Mesothelial cell of epicardium (in vitro differentiated cells): Measurements from ENCODE around the gene DNMBP. TPM values are rescaled to one million over a fixed set of nuclear protein-coding genes. Genes with fewer than 3 reads are reported as not detected.
A peak's percentile ranks its signal among the peaks of the same experiment; 100 is the strongest.
"Not testable (repeated sequence)": the region's sequence is repeated elsewhere in the genome, so short reads cannot be mapped to it uniquely, and the experiment has no call there.

Source experiments
- DNase-seq, 2 experiments: peaks; one replicate each; pipeline ENCODE4 v3.0.0; 2021; ENCODE audit warnings: low spot score in 2 of 2; ENCODE audit not compliant: unreplicated experiment in 2 of 2
- H3K27ac Mint-ChIP-seq: 2 replicates; pipeline ENCODE4 v1.8.0; 2021; ENCODE audit warnings: mixed read lengths
- H3K27me3 Mint-ChIP-seq: 2 replicates; pipeline ENCODE4 v1.8.0; 2021; ENCODE audit warnings: low read depth, mixed read lengths
- H3K36me3 Mint-ChIP-seq: 2 replicates; pipeline ENCODE4 v1.8.0; 2021; ENCODE audit warnings: mixed read lengths
- H3K4me1 Mint-ChIP-seq: 2 replicates; pipeline ENCODE4 v1.8.0; 2021; ENCODE audit warnings: mixed read lengths
- H3K4me3 Mint-ChIP-seq: 2 replicates; pipeline ENCODE4 v1.8.0; 2021; ENCODE audit warnings: mild to moderate bottlenecking, moderate library complexity, mixed read lengths
- H3K9me3 Mint-ChIP-seq: 2 replicates; pipeline ENCODE4 v1.8.0; 2021; ENCODE audit warnings: mixed read lengths
- total RNA-seq: library from RNA; stranded (reverse); gene quantifications from 3 replicates; pipeline ENCODE4 v1.2.1, GENCODE V29; 2021
- TF ChIP-seq, protein P1 (sequence below): fragments of 200-600 bp; sonication (generic); IDR thresholded peaks from one replicate; pipeline ENCODE4 v1.5.0; 2021; ENCODE audit warnings: antibody characterized with exemption; ENCODE audit not compliant: unreplicated experiment

DNMBP gene
- total RNA-seq, 1 donor from 2014 or later, result 35.8 TPM

DNA sequence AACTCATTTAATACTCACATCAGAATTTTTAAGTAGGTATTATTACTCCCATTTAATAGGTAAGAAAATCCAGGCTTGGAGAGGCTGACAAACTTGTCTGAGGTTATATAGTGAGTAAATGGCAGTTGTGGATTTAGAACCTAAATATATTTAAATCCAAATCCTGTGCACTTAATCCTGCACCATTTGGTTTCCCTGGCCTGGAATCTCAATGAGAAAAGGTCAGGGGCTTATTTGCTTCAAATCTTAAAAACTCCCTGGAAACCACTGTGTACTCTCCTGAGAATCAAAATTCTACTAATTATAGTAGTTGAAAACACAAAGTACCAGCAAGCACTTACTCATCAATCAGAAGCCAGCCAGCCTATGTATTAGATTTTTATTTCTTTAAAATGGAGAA, 97.7 kb downstream of the DNMBP start:
- no peak for DNase-seq
- Mint-ChIP-seq H3K9me3 (no peaks in the 10 kb centered on the region), H3K4me1 (peaks cover 27% of the 10 kb centered on the region), H3K36me3 (peaks cover 11% of the 10 kb centered on the region), H3K27me3 (no peaks in the 10 kb centered on the region), H3K4me3 (no peak overlapping the region), H3K27ac (peak overlapping the region; percentile 59)
- TF ChIP-seq, protein P1, sequence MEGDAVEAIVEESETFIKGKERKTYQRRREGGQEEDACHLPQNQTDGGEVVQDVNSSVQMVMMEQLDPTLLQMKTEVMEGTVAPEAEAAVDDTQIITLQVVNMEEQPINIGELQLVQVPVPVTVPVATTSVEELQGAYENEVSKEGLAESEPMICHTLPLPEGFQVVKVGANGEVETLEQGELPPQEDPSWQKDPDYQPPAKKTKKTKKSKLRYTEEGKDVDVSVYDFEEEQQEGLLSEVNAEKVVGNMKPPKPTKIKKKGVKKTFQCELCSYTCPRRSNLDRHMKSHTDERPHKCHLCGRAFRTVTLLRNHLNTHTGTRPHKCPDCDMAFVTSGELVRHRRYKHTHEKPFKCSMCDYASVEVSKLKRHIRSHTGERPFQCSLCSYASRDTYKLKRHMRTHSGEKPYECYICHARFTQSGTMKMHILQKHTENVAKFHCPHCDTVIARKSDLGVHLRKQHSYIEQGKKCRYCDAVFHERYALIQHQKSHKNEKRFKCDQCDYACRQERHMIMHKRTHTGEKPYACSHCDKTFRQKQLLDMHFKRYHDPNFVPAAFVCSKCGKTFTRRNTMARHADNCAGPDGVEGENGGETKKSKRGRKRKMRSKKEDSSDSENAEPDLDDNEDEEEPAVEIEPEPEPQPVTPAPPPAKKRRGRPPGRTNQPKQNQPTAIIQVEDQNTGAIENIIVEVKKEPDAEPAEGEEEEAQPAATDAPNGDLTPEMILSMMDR, result no peak

DNA sequence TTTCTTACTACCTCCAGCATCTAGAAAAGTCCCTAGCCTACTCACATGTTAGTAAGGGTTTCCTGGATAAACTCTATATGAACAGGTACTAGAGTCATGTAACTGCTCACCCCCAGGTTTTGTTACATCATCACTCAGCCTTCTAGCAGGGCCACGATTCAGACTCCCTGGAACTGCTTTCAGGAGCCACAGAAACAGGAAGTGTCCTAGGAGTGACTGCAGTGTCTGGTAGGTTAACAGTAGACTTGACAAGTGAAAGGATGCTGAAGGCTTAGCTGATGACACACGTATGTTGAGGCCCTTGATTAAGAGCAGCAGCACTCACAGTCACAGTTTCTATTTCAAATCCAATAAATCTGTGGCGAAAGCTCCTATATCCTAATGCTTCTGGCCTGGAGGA, 101.2 kb downstream of the DNMBP start:
- H3K27ac Mint-ChIP-seq, result no peak overlapping the region

DNA sequence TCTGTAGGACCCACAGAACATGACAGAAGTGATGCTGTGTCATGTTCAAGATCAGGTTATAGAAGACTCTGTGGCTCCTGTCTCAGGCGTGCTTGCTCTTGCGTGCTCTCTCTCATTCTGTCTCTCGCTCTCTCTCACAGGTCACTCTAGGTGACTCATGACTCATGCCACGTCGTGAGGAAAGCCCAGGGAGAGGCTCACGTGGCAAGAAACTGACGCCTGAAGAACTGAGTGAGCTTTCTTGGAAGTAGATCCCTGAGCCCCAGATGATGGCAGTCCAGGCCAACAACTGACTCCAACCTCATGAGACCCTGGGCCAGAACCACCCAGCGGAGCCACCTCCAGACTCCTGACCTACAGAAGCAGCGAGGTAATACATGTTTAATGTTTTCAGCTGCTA, 103.3 kb downstream of the DNMBP start:
- no peak overlapping the region for H3K27ac Mint-ChIP-seq
- DNase-seq, result no peak
- H3K4me1 Mint-ChIP-seq, result peaks cover 3% of the 10 kb centered on the region
- H3K27me3 Mint-ChIP-seq, result no peaks in the 10 kb centered on the region
- H3K36me3 Mint-ChIP-seq, result peaks cover 37% of the 10 kb centered on the region
- TF ChIP-seq, protein P1, result no peak
- no peaks in the 10 kb centered on the region for H3K9me3 Mint-ChIP-seq
- no peak overlapping the region for H3K4me3 Mint-ChIP-seq

More for the DNA sequence above, 101.2 kb downstream of the DNMBP start:
- TF ChIP-seq, protein P1, result no peak
- H3K4me1 Mint-ChIP-seq, result peaks cover 17% of the 10 kb centered on the region
- no peaks in the 10 kb centered on the region for H3K27me3 Mint-ChIP-seq
- no peak for DNase-seq
- H3K9me3 Mint-ChIP-seq, result no peaks in the 10 kb centered on the region
- H3K36me3 Mint-ChIP-seq, result peaks cover 31% of the 10 kb centered on the region
- no peak overlapping the region for H3K4me3 Mint-ChIP-seq

DNA sequence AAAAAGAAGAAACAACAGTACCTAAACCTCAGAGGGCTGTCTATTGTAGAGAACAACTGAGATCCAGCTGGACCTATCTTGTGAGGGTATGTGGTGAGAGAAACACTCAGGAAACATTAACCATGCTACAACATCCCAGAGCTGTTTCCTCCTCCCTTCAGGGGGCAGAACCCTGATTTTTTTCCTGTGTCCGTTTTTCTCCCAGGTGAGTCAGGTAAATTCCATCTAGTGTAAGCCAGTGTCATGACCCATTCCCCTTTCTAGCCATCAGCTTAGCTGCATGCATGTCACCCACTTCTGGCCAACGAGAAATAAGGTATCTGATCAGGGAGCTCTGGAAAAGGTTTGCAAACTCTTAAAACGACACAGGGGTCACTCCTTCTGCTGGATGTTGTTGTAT, 103.8 kb downstream of the DNMBP start:
- Mint-ChIP-seq H3K36me3 (peaks cover 37% of the 10 kb centered on the region), H3K4me3 (no peak overlapping the region), H3K9me3 (no peaks in the 10 kb centered on the region), H3K4me1 (no peaks in the 10 kb centered on the region), H3K27ac (no peak overlapping the region), H3K27me3 (no peaks in the 10 kb centered on the region)
- TF ChIP-seq, protein P1, result no peak
- DNase-seq, result no peak

DNA sequence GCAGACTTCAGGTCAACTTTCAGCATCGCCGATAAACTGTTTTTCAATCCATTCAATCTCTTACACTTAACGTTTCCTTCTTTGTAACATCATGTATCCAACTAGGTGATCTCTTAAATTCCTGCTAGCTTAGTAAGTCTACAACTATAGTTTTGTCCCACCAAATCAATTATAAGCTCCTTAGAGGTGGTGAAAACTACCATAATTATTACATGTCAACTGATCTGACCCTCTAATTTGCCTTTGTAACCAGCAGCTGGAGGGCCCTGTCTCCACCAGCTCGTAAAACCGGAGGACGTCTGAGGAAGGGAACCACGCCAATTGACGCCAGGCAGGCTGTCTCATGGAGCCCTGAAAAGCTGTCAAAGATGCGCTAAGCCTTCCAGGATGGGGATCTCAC, 113.9 kb downstream of the DNMBP start:
- H3K9me3 Mint-ChIP-seq, result no peaks in the 10 kb centered on the region
- H3K4me3 Mint-ChIP-seq, result no peak overlapping the region
- TF ChIP-seq, protein P1, result no peak
- peaks cover 52% of the 10 kb centered on the region for H3K36me3 Mint-ChIP-seq
- no peak for DNase-seq
- no peaks in the 10 kb centered on the region for H3K4me1 Mint-ChIP-seq
- no peaks in the 10 kb centered on the region for H3K27me3 Mint-ChIP-seq
- H3K27ac Mint-ChIP-seq, result no peak overlapping the region

DNA sequence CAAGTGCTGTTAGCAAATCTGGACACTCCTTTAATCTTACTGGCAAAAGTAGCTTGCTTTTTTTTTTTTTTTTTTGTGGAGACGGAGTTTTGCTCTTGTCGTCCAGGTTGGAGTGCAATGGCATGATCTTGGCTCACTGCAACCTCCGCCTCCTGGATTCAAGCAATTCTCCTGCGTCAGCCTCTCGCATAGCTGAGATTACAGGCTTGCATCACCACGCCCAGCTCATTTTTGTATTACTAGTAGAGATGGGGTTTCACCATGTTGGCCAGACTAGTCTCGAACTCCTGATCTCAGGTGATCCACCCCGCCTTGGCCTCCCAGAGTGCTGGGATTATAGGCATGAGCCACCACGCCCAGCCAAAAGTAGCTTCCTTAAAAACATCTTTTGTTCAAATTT, 114.7 kb downstream of the DNMBP start:
- not testable (repeated sequence) for H3K9me3 Mint-ChIP-seq, H3K27ac Mint-ChIP-seq, H3K4me3 Mint-ChIP-seq, H3K27me3 Mint-ChIP-seq, H3K4me1 Mint-ChIP-seq, DNase-seq
- H3K36me3 Mint-ChIP-seq, result peaks cover 58% of the 10 kb centered on the region
